Endodermal cell (in vitro differentiated cells): ENCODE measurements around the gene POMT1. TPM values are rescaled to one million over a fixed set of nuclear protein-coding genes. Genes with fewer than 3 reads are reported as not detected.

Source experiments
- DNase-seq: peaks from one replicate; pipeline ENCODE4 v3.0.0-alpha.2; 2017
- H3K27ac ChIP-seq: 2 replicates; pipeline ENCODE4 v1.5.1; 2013; ENCODE audit warnings: mild to moderate bottlenecking, low read depth, low read length, moderate library complexity
- H3K27me3 ChIP-seq: 2 replicates; pipeline ENCODE4 v1.6.1; 2013; ENCODE audit warnings: mild to moderate bottlenecking, low read length, moderate library complexity; ENCODE audit not compliant: insufficient read depth, control insufficient read depth, poor library complexity, severe bottlenecking
- H3K36me3 ChIP-seq: 2 replicates; pipeline ENCODE4 v1.7.0; 2013; ENCODE audit warnings: mild to moderate bottlenecking, low read length, moderate library complexity; ENCODE audit not compliant: control insufficient read depth, insufficient read depth
- H3K4me1 ChIP-seq: one replicate; pipeline ENCODE4 v1.7.0; 2013; ENCODE audit warnings: low read length; ENCODE audit not compliant: control insufficient read depth, insufficient read depth
- H3K4me3 ChIP-seq: 2 replicates; pipeline ENCODE4 v1.5.1; 2013; ENCODE audit warnings: mild to moderate bottlenecking, low read length, moderate library complexity
- H3K9ac ChIP-seq: 2 replicates; pipeline ENCODE4 v1.6.1; 2013; ENCODE audit warnings: mild to moderate bottlenecking, low read length, moderate library complexity; ENCODE audit not compliant: poor library complexity, severe bottlenecking; ENCODE audit errors: extremely low read depth
- H3K9me3 ChIP-seq: 2 replicates; pipeline ENCODE4 v1.6.1; 2013; ENCODE audit warnings: mild to moderate bottlenecking, low read length, moderate library complexity; ENCODE audit not compliant: control insufficient read depth
- H3K27ac Mint-ChIP-seq: 2 replicates; pipeline ENCODE4 v1.8.0; 2020; ENCODE audit warnings: mixed read lengths
- H3K27me3 Mint-ChIP-seq: 2 replicates; pipeline ENCODE4 v1.8.0; 2021; ENCODE audit warnings: mild to moderate bottlenecking, mixed read lengths; ENCODE audit not compliant: insufficient read depth
- H3K36me3 Mint-ChIP-seq: 2 replicates; pipeline ENCODE4 v1.8.0; 2020; ENCODE audit warnings: low read depth, mixed read lengths
- H3K4me1 Mint-ChIP-seq: 2 replicates; pipeline ENCODE4 v1.8.0; 2020; ENCODE audit warnings: mixed read lengths
- H3K4me3 Mint-ChIP-seq: 2 replicates; pipeline ENCODE4 v1.8.0; 2020; ENCODE audit warnings: mild to moderate bottlenecking, moderate library complexity, mixed read lengths
- H3K9me3 Mint-ChIP-seq: 2 replicates; pipeline ENCODE4 v1.8.0; 2020; ENCODE audit warnings: mild to moderate bottlenecking, mixed read lengths
- WGBS, 2 experiments: methylation state at CpG; one replicate each; pipeline versions ENCODE4 v1.1.5 to v1.1.7; 2013; ENCODE audit warnings: missing lambda C conversion rate in 2 of 2, mixed read lengths in 1 of 2; ENCODE audit not compliant: insufficient coverage in 1 of 2, insufficient read length in 1 of 2; 5-methylcytosine and 5-hydroxymethylcytosine counted together
- total RNA-seq, 2 donors: library from RNA; stranded (reverse); fragmentation: NEBNext Ultra II Directional in 1 of 2; extraction: Animal tissue kit (Norgen Biotek cat#: 25700) in 1 of 2; gene quantifications; 2 replicates in 1 of 2; 3 replicates in 1 of 2; pipeline ENCODE4 v1.2.1, GENCODE V29; 2021
- TF ChIP-seq, protein P1 (sequence below): fragments of 200-600 bp; sonication (generic); conservative IDR thresholded peaks from 2 replicates; pipeline ENCODE4 v1.5.0; 2021; ENCODE audit warnings: antibody characterized with exemption, mild to moderate bottlenecking

Gene POMT1
- total RNA-seq, 2 donors from 2014 or later: 42.3 to 53.8 TPM

- H3K4me3 ChIP-seq: no peak overlapping the region
- 96 to 97% methylated on average over 11 to 16 of the region's 16 CpGs for WGBS, 2 experiments
- peaks cover 95% of the 10 kb centered on the region for H3K36me3 ChIP-seq
- H3K4me3 Mint-ChIP-seq: no peak overlapping the region
- H3K36me3 Mint-ChIP-seq: peaks cover 85% of the 10 kb centered on the region
- H3K27ac Mint-ChIP-seq: no peak overlapping the region
- no peaks in the 10 kb centered on the region for H3K9me3 ChIP-seq
- no peak overlapping the region for H3K9ac ChIP-seq
- H3K9me3 Mint-ChIP-seq: no peaks in the 10 kb centered on the region
- TF ChIP-seq, protein P1, sequence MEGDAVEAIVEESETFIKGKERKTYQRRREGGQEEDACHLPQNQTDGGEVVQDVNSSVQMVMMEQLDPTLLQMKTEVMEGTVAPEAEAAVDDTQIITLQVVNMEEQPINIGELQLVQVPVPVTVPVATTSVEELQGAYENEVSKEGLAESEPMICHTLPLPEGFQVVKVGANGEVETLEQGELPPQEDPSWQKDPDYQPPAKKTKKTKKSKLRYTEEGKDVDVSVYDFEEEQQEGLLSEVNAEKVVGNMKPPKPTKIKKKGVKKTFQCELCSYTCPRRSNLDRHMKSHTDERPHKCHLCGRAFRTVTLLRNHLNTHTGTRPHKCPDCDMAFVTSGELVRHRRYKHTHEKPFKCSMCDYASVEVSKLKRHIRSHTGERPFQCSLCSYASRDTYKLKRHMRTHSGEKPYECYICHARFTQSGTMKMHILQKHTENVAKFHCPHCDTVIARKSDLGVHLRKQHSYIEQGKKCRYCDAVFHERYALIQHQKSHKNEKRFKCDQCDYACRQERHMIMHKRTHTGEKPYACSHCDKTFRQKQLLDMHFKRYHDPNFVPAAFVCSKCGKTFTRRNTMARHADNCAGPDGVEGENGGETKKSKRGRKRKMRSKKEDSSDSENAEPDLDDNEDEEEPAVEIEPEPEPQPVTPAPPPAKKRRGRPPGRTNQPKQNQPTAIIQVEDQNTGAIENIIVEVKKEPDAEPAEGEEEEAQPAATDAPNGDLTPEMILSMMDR: no peak
- no peaks in the 10 kb centered on the region for H3K4me1 Mint-ChIP-seq
- H3K27me3 Mint-ChIP-seq: no peaks in the 10 kb centered on the region
- no peak for DNase-seq
- no peaks in the 10 kb centered on the region for H3K4me1 ChIP-seq
- H3K27ac ChIP-seq: no peak overlapping the region
- no peaks in the 10 kb centered on the region for H3K27me3 ChIP-seq
Measured at GRCh38 chr9:131474711-131475110, 28.0 kb upstream of the POMT1 start.

DNA sequence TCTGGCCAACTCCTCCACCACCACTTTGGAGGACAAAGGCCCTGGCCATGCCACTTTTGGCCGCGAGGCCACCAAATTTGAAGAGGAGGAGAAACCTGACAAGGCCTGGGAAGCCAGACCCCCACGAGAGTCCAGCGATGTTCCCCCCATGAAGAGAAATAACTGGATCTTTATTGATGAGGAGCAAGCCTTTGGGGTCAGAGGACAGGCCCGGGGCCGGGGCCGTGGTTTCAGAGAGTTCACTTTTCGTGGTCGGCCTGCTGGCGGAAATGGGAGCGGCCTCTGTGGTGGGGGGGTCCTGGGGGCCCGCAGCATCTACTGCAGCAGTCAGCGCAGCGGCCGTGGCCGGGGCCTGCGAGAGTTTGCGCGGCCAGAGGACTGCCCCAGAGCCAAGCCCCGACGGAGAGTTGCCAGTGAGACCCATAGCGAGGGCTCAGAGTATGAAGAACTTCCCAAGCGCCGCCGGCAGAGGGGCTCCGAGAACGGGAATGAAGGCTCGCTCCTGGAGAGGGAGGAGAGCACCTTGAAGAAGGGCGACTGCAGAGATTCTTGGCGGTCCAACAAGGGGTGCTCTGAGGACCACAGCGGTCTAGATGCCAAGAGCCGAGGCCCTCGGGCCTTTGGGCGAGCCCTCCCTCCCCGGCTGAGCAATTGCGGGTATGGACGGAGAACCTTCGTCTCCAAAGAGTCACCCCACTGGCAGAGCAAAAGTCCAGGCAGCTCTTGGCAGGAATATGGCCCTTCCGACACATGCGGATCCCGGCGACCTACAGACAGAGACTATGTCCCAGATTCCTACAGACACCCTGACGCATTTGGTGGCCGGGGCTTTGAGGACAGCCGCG, 27.4 kb upstream of the POMT1 start:
- DNase-seq: no peak
- H3K27ac ChIP-seq: no peak overlapping the region
- Mint-ChIP-seq H3K36me3 (peaks cover 84% of the 10 kb centered on the region), H3K4me1 (no peaks in the 10 kb centered on the region), H3K4me3 (no peak overlapping the region), H3K9me3 (no peaks in the 10 kb centered on the region), H3K27me3 (no peaks in the 10 kb centered on the region), H3K27ac (peak overlapping the region; percentile 39)
- H3K4me3 ChIP-seq: no peak overlapping the region
- no peak overlapping the region for H3K9ac ChIP-seq
- no peaks in the 10 kb centered on the region for H3K4me1 ChIP-seq
- TF ChIP-seq, protein P1: no peak
- H3K9me3 ChIP-seq: no peaks in the 10 kb centered on the region
- H3K36me3 ChIP-seq: peaks cover 95% of the 10 kb centered on the region
- WGBS, 2 experiments: 95 to 97% methylated on average over 43 to 46 of the region's 46 CpGs
- no peaks in the 10 kb centered on the region for H3K27me3 ChIP-seq

- Mint-ChIP-seq H3K36me3 (peaks cover 81% of the 10 kb centered on the region), H3K9me3 (no peaks in the 10 kb centered on the region), H3K4me1 (no peaks in the 10 kb centered on the region), H3K4me3 (no peak overlapping the region), H3K27ac (peak overlapping the region; percentile 39), H3K27me3 (no peaks in the 10 kb centered on the region)
- peak; percentile 72 for DNase-seq
- Histone ChIP-seq H3K27ac (no peak overlapping the region), H3K27me3 (no peaks in the 10 kb centered on the region), H3K9ac (no peak overlapping the region), H3K4me1 (no peaks in the 10 kb centered on the region), H3K9me3 (no peaks in the 10 kb centered on the region), H3K4me3 (no peak overlapping the region), H3K36me3 (peaks cover 93% of the 10 kb centered on the region)
- 95% methylated on average over 24 to 40 of the region's 40 CpGs for WGBS, 2 experiments
- TF ChIP-seq, protein P1: peak; percentile 67
Measured at GRCh38 chr9:131475956-131476776, 26.6 kb upstream of the POMT1 start.
